ENCODE measurements around the gene DEUP1. TPM values are rescaled to one million over a fixed set of nuclear protein-coding genes. Genes with fewer than 3 reads are reported as not detected.

DEUP1 gene
- not detected in 2 replicates for total RNA-seq

GRCh38 chr11:93330446-93330984, at the start of gene DEUP1:
TSS of gene DEUP1 (plus strand) at chr11:93330742. CDS start at chr11:93332260, 1,518 bp downstream.

Other genes starting within 250 kb of the DEUP1 start
- gene SLC36A4, start 132.8 kb upstream of the DEUP1 start, total RNA-seq = 7.2 and 10.7 TPM in 2 replicates
- 8.4 and 9.9 TPM in 2 replicates for gene SMCO4, start 212.6 kb downstream of the DEUP1 start, total RNA-seq

All from dermis lymphatic vessel endothelial cell (primary cell).